Chondrocyte (in vitro differentiated cells): Measurements from ENCODE around the gene HMG20B. TPM values are rescaled to one million over a fixed set of nuclear protein-coding genes. Genes with fewer than 3 reads are reported as not detected.
A peak's percentile ranks its signal among the peaks of the same experiment; 100 is the strongest.

Experiments used
- DNase-seq: peaks from one replicate; pipeline ENCODE4 v3.0.0; 2021; ENCODE audit warnings: mixed read lengths, low spot score
- H3K27ac Mint-ChIP-seq: one replicate; pipeline ENCODE4 v1.8.0; 2021; ENCODE audit warnings: mild to moderate bottlenecking, moderate library complexity, mixed read lengths; ENCODE audit not compliant: unreplicated experiment
- H3K27me3 Mint-ChIP-seq: 2 replicates; pipeline ENCODE4 v1.8.0; 2021; ENCODE audit warnings: low read depth, mixed read lengths
- H3K36me3 Mint-ChIP-seq: 2 replicates; pipeline ENCODE4 v1.8.0; 2021; ENCODE audit warnings: low read depth, mixed read lengths
- H3K4me1 Mint-ChIP-seq: 2 replicates; pipeline ENCODE4 v1.8.0; 2021; ENCODE audit warnings: low read depth, mild to moderate bottlenecking, mixed read lengths
- H3K4me3 Mint-ChIP-seq: one replicate; pipeline ENCODE4 v1.8.0; 2021; ENCODE audit warnings: mild to moderate bottlenecking, moderate library complexity, mixed read lengths; ENCODE audit not compliant: unreplicated experiment
- H3K9me3 Mint-ChIP-seq: 2 replicates; pipeline ENCODE4 v1.8.0; 2021; ENCODE audit warnings: low read depth, mixed read lengths
- CTCF ChIP-seq: fragments of 200-600 bp; sonication (generic); IDR thresholded peaks from 2 replicates; pipeline ENCODE4 v1.5.0; 2021; ENCODE audit warnings: antibody characterized with exemption, mild to moderate bottlenecking, moderate library complexity
- total RNA-seq: library from RNA; stranded (reverse); gene quantifications from 3 replicates; pipeline ENCODE4 v1.2.1, GENCODE V29; 2021

The HMG20B gene
- total RNA-seq, 1 donor from 2014 or later = 60.9 TPM

DNA sequence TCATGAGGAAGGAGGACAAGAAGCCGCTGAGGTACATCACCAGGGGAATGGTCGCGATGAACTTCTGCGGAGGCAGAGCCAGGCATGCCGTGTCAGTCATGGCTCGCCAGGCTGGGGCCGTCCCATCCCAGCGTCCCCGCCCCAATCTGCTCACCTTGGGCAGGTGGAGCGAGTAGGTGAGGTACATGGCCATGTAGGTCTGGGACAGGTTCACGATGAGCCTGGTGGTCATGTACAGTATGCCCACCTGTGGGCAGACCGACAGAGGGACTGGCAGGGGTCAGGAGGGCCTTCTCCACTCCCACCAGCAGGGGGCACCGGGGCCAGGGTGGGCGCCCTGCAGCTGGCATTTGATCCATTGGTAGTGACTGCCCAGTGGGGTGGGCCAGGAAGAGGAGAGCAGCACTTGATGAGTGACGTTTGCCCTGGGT lies 25.4 kb upstream of the HMG20B start:
- Mint-ChIP-seq H3K36me3 (peaks cover 3% of the 10 kb centered on the region), H3K27ac (no peak overlapping the region), H3K4me1 (no peaks in the 10 kb centered on the region)

GRCh38 chr19:3547767-3548282 lies 24.9 kb upstream of the HMG20B start:
- Mint-ChIP-seq H3K9me3 (no peaks in the 10 kb centered on the region), H3K4me3 (no peak overlapping the region), H3K27ac (no peak overlapping the region), H3K27me3 (no peaks in the 10 kb centered on the region), H3K4me1 (no peaks in the 10 kb centered on the region), H3K36me3 (peaks cover 3% of the 10 kb centered on the region)
- peak; percentile 95 for DNase-seq
- TF ChIP-seq CTCF = peak; percentile 17

More for the DNA sequence above, 25.4 kb upstream of the HMG20B start:
- Mint-ChIP-seq H3K4me3 (no peak overlapping the region), H3K27me3 (no peaks in the 10 kb centered on the region), H3K9me3 (no peaks in the 10 kb centered on the region)
- no peak for DNase-seq
- TF ChIP-seq CTCF = peak; percentile 75

DNA sequence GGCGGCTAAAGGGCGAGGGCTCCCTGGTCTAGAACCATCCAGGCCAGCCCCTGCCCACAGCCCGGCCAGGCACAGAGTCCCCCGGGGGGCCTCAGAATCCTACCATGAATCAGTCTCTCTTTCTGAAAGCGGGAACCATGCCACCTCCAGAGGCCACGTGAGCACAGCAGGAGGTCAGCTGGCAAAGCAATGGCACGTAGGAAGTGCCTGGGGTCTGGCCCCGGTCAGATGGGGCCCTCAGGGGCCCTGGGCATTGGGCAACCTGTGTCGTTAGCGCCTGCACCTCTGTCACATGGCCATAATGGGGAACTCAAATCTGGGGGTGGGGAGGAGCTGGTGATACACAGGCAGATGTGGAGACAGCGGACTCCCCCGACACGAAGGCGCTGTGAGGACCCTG lies 24.1 kb upstream of the HMG20B start:
- Mint-ChIP-seq H3K36me3 (peaks cover 3% of the 10 kb centered on the region), H3K27ac (peak overlapping the region; percentile 45), H3K27me3 (no peaks in the 10 kb centered on the region), H3K4me1 (peaks cover 3% of the 10 kb centered on the region), H3K9me3 (no peaks in the 10 kb centered on the region), H3K4me3 (no peak overlapping the region)
- no peak for DNase-seq
- TF ChIP-seq CTCF = no peak

GRCh38 chr19:3549816-3550215 lies 22.9 kb upstream of the HMG20B start:
- Mint-ChIP-seq H3K4me3 (no peak overlapping the region), H3K27me3 (no peaks in the 10 kb centered on the region)

More at GRCh38 chr19:3549816-3550215, 22.9 kb upstream of the HMG20B start:
- H3K4me1 Mint-ChIP-seq = peaks cover 8% of the 10 kb centered on the region
- TF ChIP-seq CTCF = no peak
- no peak overlapping the region for H3K27ac Mint-ChIP-seq
- DNase-seq = no peak
- H3K36me3 Mint-ChIP-seq = peaks cover 3% of the 10 kb centered on the region
- H3K9me3 Mint-ChIP-seq = no peaks in the 10 kb centered on the region
